Transverse colon (tissue), 4 donors: ENCODE results near the gene EP300.

Experiments
- CTCF ChIP-seq, 5 experiments: fragments of 200-600 bp in 3 of 5; fragments of 450-650 bp in 2 of 5; sonication (generic) in 3 of 5; IDR thresholded peaks; 1 replicate in 2 of 5; 2 replicates in 3 of 5; pipeline ENCODE4 v1.5.1; 2016 to 2017; ENCODE audit warnings: antibody characterized with exemption in 5 of 5, inconsistent platforms in 3 of 5, mild to moderate bottlenecking in 2 of 5, moderate library complexity in 1 of 5
- EP300 ChIP-seq: sonication (generic); formaldehyde crosslinking; IDR thresholded peaks from one replicate; pipeline ENCODE4 v1.6.1; 2017; ENCODE audit warnings: antibody characterized with exemption, low read depth
- POLR2A ChIP-seq: fragments of 450-650 bp; IDR thresholded peaks from one replicate; pipeline ENCODE4 v1.6.1; 2016; ENCODE audit warnings: antibody characterized with exemption, mild to moderate bottlenecking, moderate library complexity
- POLR2AphosphoS5 ChIP-seq, 3 donors: sonication (generic); formaldehyde crosslinking; IDR thresholded peaks; one replicate each; pipeline ENCODE4 v1.6.1; 2016; ENCODE audit warnings: antibody characterized with exemption in 3 of 3

GRCh38 chr22:41152902-41153301 is 60.5 kb downstream of the EP300 start:
- TF ChIP-seq CTCF (IDR thresholded peaks at IDR 0.05) (no peak), POLR2A (no peak), EP300 (no peak), POLR2AphosphoS5 (IDR thresholded peaks at IDR 0.05) (no peak)
